CD14-positive monocyte (primary cell): ENCODE results near the gene EXOSC2. TPM values are rescaled to one million over a fixed set of nuclear protein-coding genes. Genes with fewer than 3 reads are reported as not detected.
A peak's percentile ranks its signal among the peaks of the same experiment; 100 is the strongest.

Experiments used
- DNase-seq, 3 donors: peaks; one replicate each; pipeline ENCODE4 v3.0.0-alpha.2; 2011 to 2022
- H2AFZ ChIP-seq: 2 replicates; pipeline ENCODE4 v1.6.0; 2012; ENCODE audit warnings: mild to moderate bottlenecking, low read depth, low read length, inconsistent platforms; ENCODE audit not compliant: insufficient read depth, poor library complexity, severe bottlenecking
- H3K27ac ChIP-seq, 2 donors: 1 replicate in 1 of 2; 2 replicates in 1 of 2; pipeline ENCODE4 v1.5.1; 2012 to 2013; ENCODE audit warnings: low read length in 2 of 2, control low read depth in 1 of 2, inconsistent platforms in 1 of 2, low read depth in 1 of 2, mild to moderate bottlenecking in 1 of 2
- H3K27me3 ChIP-seq, 2 donors: one replicate each; pipeline versions ENCODE4 v1.6.0 to v1.6.1; 2011 to 2013; ENCODE audit warnings: low read length in 2 of 2; ENCODE audit not compliant: control insufficient read depth in 2 of 2, insufficient read depth in 2 of 2
- H3K36me3 ChIP-seq, 2 donors: replicated peaks in 1 of 2; 1 replicate in 1 of 2; 2 replicates in 1 of 2; pipeline versions ENCODE4 v1.5.1 to v1.6.1; 2012 to 2013; ENCODE audit warnings: low read length in 2 of 2, control low read depth in 1 of 2, inconsistent platforms in 1 of 2, mild to moderate bottlenecking in 1 of 2; ENCODE audit not compliant: insufficient read depth in 2 of 2, control insufficient read depth in 1 of 2
- H3K4me1 ChIP-seq, 2 donors: 1 replicate in 1 of 2; 2 replicates in 1 of 2; pipeline versions ENCODE4 v1.5.1 to v1.6.1; 2012 to 2013; ENCODE audit warnings: low read length in 2 of 2, control low read depth in 1 of 2, inconsistent platforms in 1 of 2, mild to moderate bottlenecking in 1 of 2, moderate library complexity in 1 of 2; ENCODE audit not compliant: insufficient read depth in 2 of 2, control insufficient read depth in 1 of 2
- H3K4me2 ChIP-seq: replicated peaks from 2 replicates; pipeline ENCODE3; 2012; ENCODE audit warnings: low read length, moderate library complexity, mild to moderate bottlenecking; ENCODE audit not compliant: poor library complexity, severe bottlenecking; ENCODE audit errors: extremely low read depth
- H3K4me3 ChIP-seq, 3 experiments: fragments of 200-600 bp in 1 of 3; sonication (generic) in 1 of 3; replicated peaks in 1 of 3; 1 replicate in 2 of 3; 2 replicates in 1 of 3; pipeline ENCODE4 v1.5.1; 2011 to 2013; ENCODE audit warnings: low read length in 3 of 3, mild to moderate bottlenecking in 3 of 3, control low read depth in 2 of 3, low read depth in 2 of 3, inconsistent platforms in 1 of 3, moderate library complexity in 1 of 3
- H3K79me2 ChIP-seq: 2 replicates; pipeline ENCODE4 v1.6.0; 2012; ENCODE audit warnings: mild to moderate bottlenecking, control low read depth, inconsistent platforms, low read length, moderate library complexity; ENCODE audit not compliant: insufficient read depth
- H3K9ac ChIP-seq: 2 replicates; pipeline ENCODE4 v1.6.0; 2017; ENCODE audit warnings: low read length, mild to moderate bottlenecking; ENCODE audit not compliant: insufficient read depth, poor library complexity, severe bottlenecking
- H3K9me3 ChIP-seq, 2 donors: replicated peaks in 1 of 2; 1 replicate in 1 of 2; 2 replicates in 1 of 2; pipeline versions ENCODE4 v1.5.1 to v1.6.1; 2012 to 2013; ENCODE audit warnings: low read length in 2 of 2, control low read depth in 1 of 2; ENCODE audit not compliant: control insufficient read depth in 1 of 2, insufficient read depth in 1 of 2
- H4K20me1 ChIP-seq: 2 replicates; pipeline ENCODE4 v1.6.0; 2012; ENCODE audit warnings: mild to moderate bottlenecking, low read length, control low read depth, moderate library complexity; ENCODE audit not compliant: insufficient read depth
- H3K27ac Mint-ChIP-seq, 7 donors: one replicate each; pipeline ENCODE4 v1.8.0; 2020; ENCODE audit warnings: mild to moderate bottlenecking in 7 of 7, mixed read lengths in 7 of 7, moderate library complexity in 6 of 7, inconsistent platforms in 2 of 7
- H3K27me3 Mint-ChIP-seq, 3 donors: one replicate each; pipeline ENCODE4 v1.8.0; 2021 to 2022; ENCODE audit warnings: low read depth in 3 of 3, mild to moderate bottlenecking in 3 of 3, mixed read lengths in 3 of 3, moderate library complexity in 3 of 3, inconsistent platforms in 1 of 3
- H3K36me3 Mint-ChIP-seq, 2 donors: one replicate each; pipeline ENCODE4 v1.8.0; 2020; ENCODE audit warnings: mixed read lengths in 2 of 2, inconsistent platforms in 1 of 2, mild to moderate bottlenecking in 1 of 2
- H3K4me1 Mint-ChIP-seq: one replicate; pipeline ENCODE4 v1.8.0; 2020; ENCODE audit warnings: mild to moderate bottlenecking, mixed read lengths
- H3K4me3 Mint-ChIP-seq, 2 donors: one replicate each; pipeline ENCODE4 v1.8.0; 2020; ENCODE audit warnings: mild to moderate bottlenecking in 2 of 2, mixed read lengths in 2 of 2, moderate library complexity in 1 of 2
- H3K9me3 Mint-ChIP-seq, 7 donors: one replicate each; pipeline ENCODE4 v1.8.0; 2020 to 2022; ENCODE audit warnings: mixed read lengths in 7 of 7, mild to moderate bottlenecking in 6 of 7, moderate library complexity in 6 of 7, inconsistent platforms in 2 of 7
- CTCF ChIP-seq: fragments of 200-600 bp; IDR thresholded peaks from one replicate; pipeline ENCODE4 v1.8.0; 2022; ENCODE audit warnings: antibody characterized with exemption, mild to moderate bottlenecking
- WGBS: methylation state at CpG from one replicate; pipeline ENCODE4 v1.1.5; 2013; ENCODE audit warnings: missing lambda C conversion rate; ENCODE audit not compliant: insufficient coverage; 5-methylcytosine and 5-hydroxymethylcytosine counted together
- intact Hi-C, 2 donors: fragments of 100-400 bp; cut with micrococcal nuclease; formaldehyde crosslinking; loops; one replicate each; pipeline versions ENCODE4 v1.15.0 to v1.15.1; 2023
- polyA plus RNA-seq, 3 donors: library from polyadenylated mRNA; depleted of rRNA in 1 of 3; unstranded in 2 of 3; stranded (reverse) in 1 of 3; fragments of 300-500 nt in 2 of 3; fragments of >200 nt in 1 of 3; fragmentation: Illumina TruSeq in 2 of 3; gene quantifications; 1 replicate in 2 of 3; 2 replicates in 1 of 3; pipeline ENCODE4 v1.2.3, GENCODE V29; 2012 to 2021

EXOSC2 gene
- polyA plus RNA-seq, 3 donors, result 10.2 to 15.8 (median 11.2) TPM

- Histone ChIP-seq H3K36me3 (no peaks in the 10 kb centered on the region), H3K4me1 (peaks cover 0 to 4% of the 10 kb centered on the region in 2 donors), H3K27ac (no peak overlapping the region), H4K20me1 (peaks cover 18% of the 10 kb centered on the region), H3K4me3 (no peak overlapping the region), H3K9me3 (no peaks in the 10 kb centered on the region), H3K9ac (no peak overlapping the region), H3K27me3 (no peaks in the 10 kb centered on the region), H2AFZ (no peak overlapping the region), H3K4me2 (no peak overlapping the region), H3K79me2 (peaks cover 24% of the 10 kb centered on the region)
- WGBS, result 80% methylated on average over 1 of the region's 5 CpGs
- Mint-ChIP-seq H3K4me1 (peaks cover 6% of the 10 kb centered on the region), H3K9me3 (peaks cover 0 to 2% (median 0%) of the 10 kb centered on the region in 7 donors), H3K4me3 (no peak overlapping the region), H3K27me3 (no peaks in the 10 kb centered on the region), H3K27ac (peak overlapping the region in 1 of 7 donors; percentile 53), H3K36me3 (peaks cover 5 to 15% of the 10 kb centered on the region in 2 donors)
- intact Hi-C loops, result no loop called here
- no peak for TF ChIP-seq CTCF
- DNase-seq, result no peak
Observed at GRCh38 chr9:130732793-130733221, 39.2 kb downstream of the EXOSC2 start.

GRCh38 chr9:130735566-130735965, 42.0 kb downstream of the EXOSC2 start:
- no peak overlapping the region for H3K4me3 Mint-ChIP-seq
- no peaks in the 10 kb centered on the region for H3K27me3 Mint-ChIP-seq
- no peaks in the 10 kb centered on the region for H3K9me3 Mint-ChIP-seq
- intact Hi-C loops, result no loop called here
- DNase-seq, result no peak
- Histone ChIP-seq H3K9ac (no peak overlapping the region), H3K9me3 (no peaks in the 10 kb centered on the region), H3K79me2 (peaks cover 25% of the 10 kb centered on the region), H2AFZ (no peak overlapping the region), H3K4me3 (no peak overlapping the region), H3K27ac (no peak overlapping the region), H3K36me3 (no peaks in the 10 kb centered on the region), H3K4me1 (peaks cover 0 to 4% of the 10 kb centered on the region in 2 donors), H4K20me1 (peaks cover 29% of the 10 kb centered on the region), H3K27me3 (no peaks in the 10 kb centered on the region), H3K4me2 (no peak overlapping the region)
- 93% methylated on average over 2 of the region's 4 CpGs for WGBS
- no peak overlapping the region for H3K27ac Mint-ChIP-seq
- H3K36me3 Mint-ChIP-seq, result peaks cover 3 to 17% of the 10 kb centered on the region in 2 donors
- peaks cover 6% of the 10 kb centered on the region for H3K4me1 Mint-ChIP-seq
- TF ChIP-seq CTCF, result no peak
